Pulmonary artery endothelial cell (primary cell): ENCODE results near the gene MTHFD1L. TPM values are rescaled to one million over a fixed set of nuclear protein-coding genes. Genes with fewer than 3 reads are reported as not detected.

ENCODE experiments used
- DNase-seq: peaks from one replicate; pipeline ENCODE4 v3.0.0-alpha.2; 2011; ENCODE audit warnings: low read depth, low spot score
- total RNA-seq: library from RNA; depleted of rRNA; stranded (reverse); fragments of >200 nt; gene quantifications from 2 replicates; pipeline ENCODE4 v1.2.3, GENCODE V29; 2014

The MTHFD1L gene
- total RNA-seq, 1 donor from 2014 or later = 69.3 TPM

DNA sequence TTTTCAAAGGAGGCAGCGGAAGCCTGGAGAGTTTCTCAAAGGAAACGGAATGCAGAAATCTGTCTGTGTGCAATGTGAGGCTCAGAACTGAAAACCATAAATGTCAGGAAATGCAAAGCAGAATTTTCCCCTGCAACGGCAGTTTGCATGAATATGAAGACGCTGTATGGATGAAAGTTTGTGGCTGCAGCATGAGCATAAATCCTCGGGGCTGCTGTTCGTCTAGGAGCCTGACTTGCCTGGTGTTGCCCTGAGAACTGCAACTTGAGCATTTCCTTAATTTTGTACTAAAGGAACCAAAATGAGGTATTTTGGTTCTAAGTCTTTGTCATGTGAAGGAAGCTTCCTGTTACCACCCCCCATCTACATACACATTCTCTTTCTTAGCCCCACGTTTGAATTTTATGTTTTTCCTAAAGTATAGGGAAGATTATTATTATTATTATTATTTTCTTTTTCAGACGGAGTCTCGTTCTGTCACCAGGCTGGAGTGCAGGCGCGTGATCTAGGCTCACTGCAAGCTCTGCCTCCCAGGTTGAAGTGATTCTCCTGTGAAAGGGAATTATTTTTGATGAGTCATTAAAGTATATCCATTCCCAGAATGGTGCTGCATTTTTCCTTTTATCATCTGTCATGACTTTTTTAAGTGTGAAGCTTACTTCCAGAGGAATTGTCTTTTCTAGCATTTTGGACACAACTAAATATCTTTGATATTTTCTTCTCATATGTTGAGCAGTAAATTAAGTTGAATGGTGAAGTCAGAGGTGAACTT, 33.1 kb downstream of the MTHFD1L start:
- DNase-seq = no peak

DNA sequence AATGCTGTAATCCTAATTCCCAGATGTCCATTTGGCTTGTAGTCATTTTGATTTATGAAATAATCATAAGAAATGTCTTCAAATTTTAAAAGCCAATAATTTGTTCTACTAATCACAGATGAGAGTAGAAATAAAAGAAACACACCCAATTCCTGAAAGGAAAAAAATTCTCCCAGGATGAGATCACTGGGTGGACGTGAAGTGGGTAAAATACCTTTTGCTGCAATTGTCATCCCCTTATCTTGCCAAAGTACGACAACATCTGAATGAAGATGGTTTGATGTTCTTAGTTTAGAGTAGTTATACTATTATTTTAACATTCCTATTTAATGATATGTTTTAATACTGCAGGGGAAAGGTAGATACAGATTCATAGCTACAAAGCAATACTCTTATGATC, 33.7 kb downstream of the MTHFD1L start:
- no peak for DNase-seq

DNA sequence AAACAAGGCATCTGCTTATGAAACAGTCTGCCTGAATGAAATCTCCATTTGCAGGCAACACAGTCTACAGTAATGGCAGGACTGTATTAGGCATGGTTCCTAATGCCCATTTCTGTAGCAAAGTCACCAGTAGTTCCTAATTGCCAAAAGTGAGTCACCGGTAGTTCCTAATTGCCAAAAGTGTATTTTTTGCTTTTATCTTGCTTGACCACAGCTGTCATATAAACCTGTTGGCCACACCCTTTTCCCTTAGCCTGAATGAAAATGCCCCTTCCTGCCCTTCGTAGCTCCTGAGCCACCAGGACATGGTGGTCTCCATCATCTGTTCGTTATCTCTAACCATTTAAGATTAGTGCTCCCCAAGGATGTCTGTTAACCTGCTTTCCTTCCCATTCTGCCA, 34.5 kb downstream of the MTHFD1L start:
- no peak for DNase-seq

DNA sequence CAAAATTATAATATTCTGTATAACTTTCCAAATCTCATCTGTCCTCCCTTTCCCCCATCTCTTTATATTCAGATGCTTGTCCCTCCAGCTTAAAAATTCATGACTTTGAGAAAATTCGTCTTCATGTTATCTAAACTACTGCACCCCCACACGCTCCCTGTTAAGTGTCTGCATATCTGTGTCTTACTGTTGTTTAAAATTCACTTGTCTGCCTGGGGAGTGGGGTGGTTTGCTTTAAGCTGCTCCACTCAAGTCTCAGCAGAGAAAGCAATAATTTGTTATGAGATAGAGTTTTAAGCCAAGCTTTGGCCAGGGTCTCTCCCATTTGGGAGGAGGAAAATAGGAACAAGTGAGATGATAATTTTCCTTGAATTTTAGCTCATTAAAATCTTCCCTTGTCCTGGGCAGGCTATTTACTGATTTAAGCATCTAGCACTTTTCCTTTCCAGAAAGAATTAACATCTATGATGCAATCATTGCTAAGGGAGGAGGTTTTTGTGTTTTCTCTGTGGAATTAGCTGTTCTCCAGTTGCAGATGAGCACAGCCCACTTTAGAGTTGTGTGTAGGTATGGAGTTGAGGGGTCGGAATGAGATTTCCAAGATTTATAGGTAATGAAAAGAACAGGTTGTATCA, 36.8 kb downstream of the MTHFD1L start:
- DNase-seq = no peak

DNA sequence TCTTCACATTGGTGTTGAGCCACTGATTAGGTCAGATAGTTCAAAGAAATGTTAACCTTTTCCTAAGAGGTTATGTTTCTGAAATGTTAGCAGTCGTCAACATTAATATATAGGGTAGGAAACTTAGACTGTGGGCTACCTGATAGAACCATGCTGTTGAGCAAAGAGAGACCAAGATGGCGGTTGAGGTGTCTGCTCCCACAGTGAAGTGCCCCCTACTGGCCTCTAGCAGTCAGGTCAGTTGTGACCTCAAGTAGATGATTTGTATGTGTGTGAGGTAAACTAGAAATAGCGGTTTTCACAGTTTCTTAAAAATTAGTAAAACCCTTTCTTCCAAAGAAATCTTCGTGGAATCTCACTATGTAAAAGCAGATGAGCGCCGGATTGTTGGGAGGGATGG, 40.3 kb downstream of the MTHFD1L start:
- no peak for DNase-seq

DNA sequence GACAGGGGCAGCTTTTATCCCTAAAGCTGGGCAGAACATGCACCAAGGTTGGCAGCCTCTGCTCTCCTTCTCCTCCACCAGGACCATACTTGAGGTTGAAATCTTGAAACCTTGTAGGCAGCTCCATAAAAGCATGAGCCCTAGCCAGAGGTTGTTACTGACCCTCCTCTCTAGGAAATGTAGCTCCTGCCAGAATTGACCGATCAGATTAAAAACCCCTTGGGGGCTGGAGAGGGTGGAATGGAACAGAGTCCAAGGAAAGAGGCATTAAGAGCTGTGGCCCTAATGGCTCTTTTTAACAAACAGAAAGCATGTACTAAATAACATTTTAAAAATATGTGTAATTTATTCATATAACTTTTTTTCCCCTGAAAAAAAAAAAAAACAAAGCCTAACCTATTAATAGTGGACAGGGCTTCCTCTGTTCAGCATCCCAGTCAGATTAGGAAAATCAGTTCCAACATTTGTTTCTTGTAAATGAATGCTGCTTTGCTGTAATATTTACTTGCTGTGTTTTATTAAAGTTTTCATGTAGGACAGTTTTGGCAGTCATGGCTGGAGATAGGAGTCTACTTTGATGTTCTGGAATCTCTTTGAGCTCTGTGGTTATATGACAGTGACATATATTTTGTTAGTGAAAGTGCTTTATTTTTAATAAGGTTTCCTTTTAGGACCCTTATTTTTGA, 41.3 kb downstream of the MTHFD1L start:
- DNase-seq = no peak

DNA sequence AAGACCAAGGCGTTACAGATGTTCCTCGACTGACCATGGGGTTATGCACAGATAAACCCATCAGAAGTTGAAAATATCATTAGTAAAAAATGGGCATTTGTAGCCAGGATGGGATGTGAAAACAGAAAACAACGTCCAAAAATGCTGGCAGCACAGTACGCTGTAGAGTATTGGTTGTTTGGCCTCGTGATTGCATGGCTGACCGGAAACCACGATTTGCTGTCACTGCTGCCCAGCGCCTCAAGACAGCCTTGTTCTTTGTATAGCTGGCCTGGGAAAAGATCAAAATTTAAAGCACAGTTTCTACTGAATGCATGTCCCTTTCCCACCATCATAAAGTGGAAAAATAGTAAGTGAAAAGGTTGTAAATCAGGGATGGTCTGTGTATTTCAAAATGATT, 41.9 kb downstream of the MTHFD1L start:
- DNase-seq = no peak

DNA sequence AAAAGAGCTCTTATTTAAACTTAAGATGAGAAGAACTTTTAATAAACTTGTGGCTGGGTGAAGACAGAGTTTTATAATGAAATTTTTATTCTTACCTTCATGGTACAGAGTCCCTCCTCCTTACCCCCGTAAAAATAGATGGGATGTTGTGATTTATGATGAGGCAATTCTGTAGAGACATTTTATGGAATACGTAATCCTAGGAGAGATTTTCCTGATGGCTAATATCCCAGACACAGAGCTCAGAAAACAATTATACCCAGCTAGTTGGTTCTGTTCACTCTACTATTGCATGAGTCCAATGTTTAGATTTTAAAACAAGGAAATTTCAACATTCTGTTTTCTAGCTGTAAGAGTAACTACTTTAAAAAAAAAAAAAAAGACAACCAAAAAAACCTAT, 43.4 kb downstream of the MTHFD1L start:
- DNase-seq = no peak

DNA sequence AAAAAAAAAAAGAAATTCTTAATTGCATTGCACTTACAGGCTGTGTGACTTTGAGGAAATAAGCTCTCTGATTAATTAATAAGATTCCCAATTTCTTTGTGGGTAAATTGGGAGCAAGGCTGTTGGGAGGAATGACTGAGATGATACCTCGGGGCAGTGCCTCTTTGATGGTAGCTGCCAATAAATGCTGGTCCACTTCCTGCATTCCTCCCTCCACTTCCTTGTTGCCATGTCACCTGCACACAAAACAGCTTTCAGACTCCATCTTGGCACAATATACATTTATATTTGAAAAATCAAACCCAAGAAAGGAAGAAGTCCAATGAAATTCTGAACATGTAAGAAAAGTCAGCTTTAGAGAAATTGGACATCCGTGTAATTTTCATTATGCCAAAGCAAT, 45.1 kb downstream of the MTHFD1L start:
- no peak for DNase-seq

DNA sequence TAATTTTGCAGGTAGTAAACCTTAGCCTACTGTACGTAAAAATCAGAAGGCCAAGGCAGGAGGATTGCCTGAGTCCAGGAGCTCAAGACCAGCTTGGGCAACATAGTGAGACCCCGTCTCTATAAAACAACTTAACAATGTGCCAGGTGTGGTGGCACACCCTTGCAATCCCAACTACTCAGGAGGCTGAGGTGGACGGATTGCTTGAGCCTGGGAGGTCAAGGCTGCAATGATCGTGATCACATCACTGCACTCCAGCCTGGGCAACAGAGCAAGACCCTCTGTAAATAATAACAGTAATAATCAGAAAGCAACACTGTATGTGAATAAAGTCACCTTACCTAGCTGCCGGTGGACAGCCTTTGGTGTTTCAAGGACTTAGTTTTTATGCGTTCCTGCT, 48.9 kb downstream of the MTHFD1L start:
- no peak for DNase-seq

DNA sequence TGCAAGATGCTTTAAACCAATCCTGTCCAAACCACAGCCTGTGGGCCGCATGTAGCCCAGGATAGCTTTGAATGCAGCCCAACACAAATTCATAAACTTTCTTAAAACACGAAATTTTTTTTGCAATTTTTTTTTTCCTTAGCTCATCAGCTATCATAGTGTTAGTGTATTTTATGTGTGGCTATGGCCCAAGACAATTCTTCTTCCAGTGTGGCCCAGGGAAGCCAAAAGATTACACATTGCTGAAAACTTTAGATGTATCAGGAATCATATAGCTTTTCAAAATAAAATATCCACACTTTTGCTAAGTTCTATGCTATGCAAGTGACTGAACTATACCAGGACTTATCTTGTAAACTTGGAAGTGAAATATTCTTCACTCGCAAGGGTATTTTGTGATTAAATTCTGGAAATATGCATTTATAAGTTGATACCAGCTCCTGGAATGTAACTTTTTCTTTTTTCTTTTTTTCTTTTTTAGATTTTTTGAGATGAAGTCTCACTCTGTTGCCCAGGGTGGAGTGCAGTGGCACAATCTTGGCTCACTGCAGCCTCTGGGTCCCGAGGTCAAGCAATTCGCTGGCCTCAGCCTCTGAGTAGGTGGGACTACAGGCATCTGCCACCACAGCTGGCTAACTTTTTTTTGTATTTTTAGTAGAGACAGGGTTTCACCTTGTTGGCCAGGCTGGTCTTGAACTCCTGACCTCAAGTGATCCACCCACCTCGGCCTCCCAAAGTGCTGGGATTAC, 49.8 kb downstream of the MTHFD1L start:
- DNase-seq = no peak

DNA sequence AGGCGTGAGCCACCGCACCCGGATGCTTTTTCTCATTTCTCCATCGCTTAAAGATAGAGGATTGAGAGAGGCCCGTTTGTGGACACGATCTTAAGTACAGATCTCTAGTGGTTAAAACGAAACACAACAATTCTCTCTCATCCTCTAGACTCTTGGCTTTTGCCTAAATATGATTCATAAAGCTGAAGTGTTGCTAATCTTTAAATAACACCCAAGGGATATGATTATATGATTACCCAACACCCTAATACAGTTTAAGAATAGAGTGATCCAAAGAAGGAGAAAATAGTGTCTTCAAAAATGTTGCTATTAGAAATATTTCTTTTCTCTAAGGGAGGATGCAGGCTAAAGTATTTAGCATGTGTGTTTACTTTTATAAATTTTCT, 50.4 kb downstream of the MTHFD1L start:
- no peak for DNase-seq

DNA sequence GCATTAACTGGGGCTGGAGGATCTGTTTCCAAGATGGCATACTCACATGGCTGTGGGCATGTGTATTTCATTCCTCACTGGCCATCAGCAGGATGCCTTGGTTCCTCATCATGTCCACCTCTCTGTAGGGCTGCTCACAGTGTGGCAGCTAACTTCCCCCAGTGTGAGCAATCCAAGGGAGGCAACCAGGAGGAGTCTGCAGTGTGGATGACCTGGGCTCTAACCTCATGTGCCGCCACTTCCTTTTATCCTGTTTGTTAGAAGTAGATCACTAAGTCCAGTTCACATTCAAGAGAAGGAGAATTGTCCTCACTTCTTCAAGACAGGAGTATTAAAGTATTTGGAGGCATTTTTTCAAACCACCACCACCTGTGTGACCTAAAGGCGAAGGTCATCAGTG, 54.4 kb downstream of the MTHFD1L start:
- no peak for DNase-seq

DNA sequence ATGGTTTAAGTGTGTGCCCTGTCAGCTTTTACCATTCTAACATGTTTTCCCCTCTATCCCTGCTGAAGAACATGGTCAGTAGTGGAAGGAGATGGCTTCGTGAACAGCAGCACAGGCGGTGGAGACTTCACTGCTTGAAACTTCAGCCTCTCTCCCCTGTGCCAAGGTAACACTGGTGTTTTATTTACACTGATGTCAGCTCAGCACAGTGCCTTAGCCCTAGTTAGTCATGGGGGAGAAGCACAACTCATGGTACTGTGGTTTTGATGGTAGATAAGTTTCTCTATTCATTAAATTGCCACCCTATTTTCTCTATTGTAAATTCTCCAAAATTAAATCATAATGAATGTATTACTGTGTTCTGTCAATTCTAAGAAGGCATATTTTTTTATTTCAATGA, 56.6 kb downstream of the MTHFD1L start:
- no peak for DNase-seq

DNA sequence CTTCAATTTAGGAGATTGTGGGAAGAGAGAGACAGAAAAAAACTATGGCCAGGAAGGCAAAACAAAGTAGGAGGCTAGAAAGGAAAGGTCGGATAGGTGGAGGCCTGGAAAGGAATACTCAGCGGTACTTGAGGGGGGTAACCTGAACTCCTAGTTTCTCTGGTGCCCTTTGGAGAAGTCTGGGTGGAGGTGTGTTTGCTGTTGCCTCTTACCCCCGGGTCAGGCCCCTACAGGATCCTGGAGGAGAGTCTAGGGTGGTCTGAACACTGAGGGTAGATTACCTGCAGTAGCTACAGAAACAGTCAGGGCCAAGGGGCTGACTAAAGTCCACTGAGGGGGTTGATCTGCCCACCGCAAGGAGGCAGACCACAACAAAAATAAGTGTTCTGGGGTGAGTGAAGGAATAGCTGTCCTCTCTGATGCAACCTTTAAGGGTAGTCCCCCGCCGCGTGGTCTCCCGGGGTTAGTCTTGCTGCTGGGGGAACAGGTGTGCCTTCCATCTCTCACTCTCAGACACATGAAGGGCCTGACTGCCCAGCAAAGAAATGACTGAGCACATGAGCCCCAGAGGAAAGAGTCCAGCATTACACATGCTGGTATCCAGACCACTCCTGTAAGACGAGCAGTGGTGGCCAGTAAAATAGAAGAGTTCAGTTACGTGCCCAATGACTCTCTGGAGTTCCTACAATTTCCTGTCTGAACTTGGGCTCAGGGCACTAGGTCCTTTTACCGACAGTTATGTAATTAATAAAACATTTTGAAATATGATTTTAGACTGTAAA, 59.5 kb downstream of the MTHFD1L start:
- no peak for DNase-seq

DNA sequence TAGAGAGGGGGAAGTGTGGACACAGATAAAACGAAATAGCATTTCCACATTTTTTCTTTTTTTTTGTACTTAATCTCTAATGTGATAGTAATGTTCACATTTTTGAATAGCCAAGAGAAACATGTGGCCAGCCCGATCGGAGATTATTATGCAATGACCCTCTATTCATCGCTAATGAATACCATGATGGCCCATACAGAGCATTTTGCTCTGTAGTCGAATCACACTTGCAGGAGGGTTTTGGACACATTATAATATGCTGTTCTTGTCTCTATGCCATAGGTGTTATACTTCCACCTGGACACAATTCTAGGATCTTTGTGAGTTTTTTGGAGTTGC, 60.1 kb downstream of the MTHFD1L start:
- DNase-seq = no peak

DNA sequence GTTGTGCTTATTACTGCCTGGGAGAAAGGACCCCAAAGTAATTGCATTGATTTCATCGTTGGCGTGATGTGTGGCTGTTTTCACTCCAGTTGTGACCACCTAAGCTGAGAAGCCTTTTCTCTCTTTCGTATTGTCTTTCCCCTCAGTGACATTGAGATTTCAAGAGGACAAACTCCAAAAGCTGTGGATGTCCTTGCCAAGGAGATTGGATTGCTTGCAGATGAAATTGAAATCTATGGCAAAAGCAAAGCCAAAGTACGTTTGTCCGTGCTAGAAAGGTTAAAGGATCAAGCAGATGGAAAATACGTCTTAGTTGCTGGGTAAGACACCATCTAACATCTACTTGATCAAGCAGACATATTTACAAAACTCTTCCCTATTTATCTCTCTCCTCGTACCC, 60.5 kb downstream of the MTHFD1L start:
- DNase-seq = no peak

DNA sequence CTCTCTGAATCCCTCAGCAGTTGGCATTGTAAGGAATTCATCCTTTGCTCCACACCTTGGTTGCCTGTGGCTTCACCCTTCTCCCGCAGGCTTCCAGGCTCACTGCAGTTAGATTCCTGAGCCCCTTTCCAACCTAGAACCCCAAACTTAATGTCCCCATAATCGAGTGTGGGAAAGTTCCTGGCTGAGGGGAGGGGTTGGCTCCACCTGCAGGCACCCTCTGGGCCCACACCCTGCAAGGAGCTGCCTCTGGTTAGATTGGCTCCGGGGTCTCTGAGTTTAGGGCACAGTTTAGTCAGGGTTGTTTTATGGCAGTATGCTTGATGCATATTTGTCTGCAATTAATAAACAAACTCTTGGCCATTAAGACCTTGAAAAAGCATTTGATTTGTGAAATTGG, 63.4 kb downstream of the MTHFD1L start:
- DNase-seq = no peak

DNA sequence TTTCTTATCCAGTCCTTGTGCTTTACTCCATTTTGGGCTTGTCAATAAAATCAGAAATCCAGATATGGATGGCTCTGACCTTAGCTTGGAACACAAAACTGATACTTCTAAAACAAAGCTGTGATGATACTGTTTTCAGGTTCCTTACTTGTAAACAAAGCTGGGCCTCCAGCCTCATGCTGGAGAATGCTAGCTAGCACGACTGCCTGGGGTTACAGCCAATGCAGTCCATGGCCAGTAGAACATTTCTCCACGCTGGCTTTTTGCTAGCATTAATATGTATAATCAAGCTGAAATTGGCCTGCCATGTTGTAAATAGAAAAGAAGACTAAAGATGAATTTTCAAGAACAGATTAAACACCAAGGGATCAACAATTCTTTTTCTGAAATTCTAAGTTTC, 63.9 kb downstream of the MTHFD1L start:
- no peak for DNase-seq

DNA sequence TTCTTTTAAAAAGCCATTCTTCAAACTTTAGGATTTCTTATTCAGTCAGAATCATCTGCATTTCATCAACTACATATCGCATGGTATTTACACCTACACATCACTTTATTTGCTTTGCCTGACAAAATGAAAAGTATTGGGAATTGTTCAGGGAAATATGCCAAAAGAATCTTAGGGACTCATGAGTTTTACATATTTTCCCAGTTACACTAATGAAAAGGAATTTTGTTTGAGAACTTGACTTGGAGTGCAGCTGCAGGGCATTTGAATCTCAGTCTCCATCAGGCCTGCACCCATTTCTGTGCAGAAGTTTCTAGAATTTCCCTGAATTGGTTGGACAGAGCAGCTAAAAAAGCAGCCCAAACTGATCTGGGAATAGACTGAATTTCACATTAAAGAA, 65.3 kb downstream of the MTHFD1L start:
- no peak for DNase-seq

DNA sequence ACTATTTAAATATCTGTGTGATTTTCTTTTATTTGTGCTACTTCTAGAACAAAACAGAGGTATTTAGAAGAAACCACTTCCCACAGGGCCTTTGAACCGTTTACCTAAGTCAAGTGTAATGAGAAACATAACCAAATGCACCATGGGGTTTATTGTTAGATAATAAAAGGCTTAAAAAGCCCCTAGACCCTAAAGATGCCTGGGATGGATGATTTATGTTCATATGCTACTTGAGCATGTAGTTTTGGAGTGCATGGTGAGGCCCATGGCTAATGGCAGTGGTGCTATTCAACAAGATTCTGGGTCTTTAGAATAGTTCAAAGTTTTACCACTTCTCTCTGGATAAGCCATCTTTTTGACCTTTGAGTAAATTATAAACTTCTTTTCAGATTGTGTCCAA, 65.9 kb downstream of the MTHFD1L start:
- no peak for DNase-seq
